Fibroblast of the aortic adventitia (primary cell): Measurements from ENCODE around the gene DNAJC4. TPM values are rescaled to one million over a fixed set of nuclear protein-coding genes. Genes with fewer than 3 reads are reported as not detected.

ENCODE experiments used
- DNase-seq: peaks from one replicate; pipeline ENCODE4 v3.0.0-alpha.2; 2010; ENCODE audit warnings: low read depth
- H3K4me3 ChIP-seq: 2 replicates; pipeline ENCODE4 v1.5.1; 2011; ENCODE audit warnings: low read depth, mild to moderate bottlenecking, control low read depth, low read length, moderate library complexity
- CTCF ChIP-seq: IDR thresholded peaks from 2 replicates; pipeline ENCODE4 v1.5.1; 2011; ENCODE audit warnings: mild to moderate bottlenecking, low read length, control low read depth, inconsistent platforms; ENCODE audit not compliant: insufficient read depth
- total RNA-seq: library from RNA; depleted of rRNA; stranded (reverse); fragments of >200 nt; gene quantifications from 2 replicates; pipeline ENCODE4 v1.2.3, GENCODE V29; 2012; ENCODE audit warnings: low replicate concordance

DNAJC4 gene
- total RNA-seq, 1 donor: 9.0 TPM

GRCh38 chr11:64253043-64253442, 22.7 kb downstream of the DNAJC4 start:
- H3K4me3 ChIP-seq: peak overlapping the region; percentile 82

GRCh38 chr11:64253481-64253880, 23.1 kb downstream of the DNAJC4 start:
- peak overlapping the region; percentile 82 for H3K4me3 ChIP-seq
- TF ChIP-seq CTCF: no peak
- no peak for DNase-seq

More at GRCh38 chr11:64253043-64253442, 22.7 kb downstream of the DNAJC4 start:
- no peak for TF ChIP-seq CTCF
- no peak for DNase-seq

GRCh38 chr11:64254326-64254725, 24.0 kb downstream of the DNAJC4 start:
- no peak for DNase-seq
- TF ChIP-seq CTCF: no peak
- H3K4me3 ChIP-seq: no peak overlapping the region

GRCh38 chr11:64255135-64256128, 25.1 kb downstream of the DNAJC4 start:
- H3K4me3 ChIP-seq: no peak overlapping the region
- no peak for DNase-seq
- TF ChIP-seq CTCF: no peak

- H3K4me3 ChIP-seq: no peak overlapping the region
- no peak for DNase-seq
- no peak for TF ChIP-seq CTCF
These were observed 26.0 kb downstream of the DNAJC4 start for GRCh38 chr11:64256300-64256699.

- no peak overlapping the region for H3K4me3 ChIP-seq
- no peak for TF ChIP-seq CTCF
- DNase-seq: no peak
These were observed 28.0 kb downstream of the DNAJC4 start for GRCh38 chr11:64258356-64258755.
